ENCODE measurements around the gene ISG15. TPM values are rescaled to one million over a fixed set of nuclear protein-coding genes. Genes with fewer than 3 reads are reported as not detected.

The ISG15 gene
- total RNA-seq, 2 donors from 2014 or later, result 46.6 to 48.4 TPM

GRCh38 chr1:1053682-1054081 is 40.4 kb downstream of the ISG15 start:
- WGBS, 2 experiments (ENCODE audit: insufficient coverage in 1 of 2, insufficient read length in 1 of 2), result 95% methylated on average over 11 to 18 of the region's 18 CpGs
- TF ChIP-seq, protein P1, sequence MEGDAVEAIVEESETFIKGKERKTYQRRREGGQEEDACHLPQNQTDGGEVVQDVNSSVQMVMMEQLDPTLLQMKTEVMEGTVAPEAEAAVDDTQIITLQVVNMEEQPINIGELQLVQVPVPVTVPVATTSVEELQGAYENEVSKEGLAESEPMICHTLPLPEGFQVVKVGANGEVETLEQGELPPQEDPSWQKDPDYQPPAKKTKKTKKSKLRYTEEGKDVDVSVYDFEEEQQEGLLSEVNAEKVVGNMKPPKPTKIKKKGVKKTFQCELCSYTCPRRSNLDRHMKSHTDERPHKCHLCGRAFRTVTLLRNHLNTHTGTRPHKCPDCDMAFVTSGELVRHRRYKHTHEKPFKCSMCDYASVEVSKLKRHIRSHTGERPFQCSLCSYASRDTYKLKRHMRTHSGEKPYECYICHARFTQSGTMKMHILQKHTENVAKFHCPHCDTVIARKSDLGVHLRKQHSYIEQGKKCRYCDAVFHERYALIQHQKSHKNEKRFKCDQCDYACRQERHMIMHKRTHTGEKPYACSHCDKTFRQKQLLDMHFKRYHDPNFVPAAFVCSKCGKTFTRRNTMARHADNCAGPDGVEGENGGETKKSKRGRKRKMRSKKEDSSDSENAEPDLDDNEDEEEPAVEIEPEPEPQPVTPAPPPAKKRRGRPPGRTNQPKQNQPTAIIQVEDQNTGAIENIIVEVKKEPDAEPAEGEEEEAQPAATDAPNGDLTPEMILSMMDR (conservative IDR thresholded peaks at IDR 0.05), result no peak

GRCh38 chr1:1054099-1054700 is 40.9 kb downstream of the ISG15 start:
- TF ChIP-seq, protein P1 (conservative IDR thresholded peaks at IDR 0.05), result no peak
- Histone ChIP-seq H3K4me3 (ENCODE audit: low read length) (no peak overlapping the region), H3K9me3 (ENCODE audit: control insufficient read depth, low read length) (no peaks in the 10 kb centered on the region), H3K4me1 (ENCODE audit: control insufficient read depth, insufficient read depth, low read length) (no peaks in the 10 kb centered on the region), H3K27ac (ENCODE audit: low read depth, low read length) (no peak overlapping the region), H3K9ac (ENCODE audit: extremely low read depth, low read length, poor library complexity, severe bottlenecking) (no peak overlapping the region), H3K27me3 (ENCODE audit: control insufficient read depth, insufficient read depth, low read length, poor library complexity, severe bottlenecking) (peaks cover 16% of the 10 kb centered on the region), H3K36me3 (ENCODE audit: control insufficient read depth, insufficient read depth, low read length) (peaks cover 27% of the 10 kb centered on the region)
- Mint-ChIP-seq H3K27ac (no peak overlapping the region), H3K36me3 (ENCODE audit: low read depth) (peaks cover 33% of the 10 kb centered on the region), H3K4me3 (no peak overlapping the region), H3K27me3 (ENCODE audit: insufficient read depth) (peaks cover 29% of the 10 kb centered on the region), H3K4me1 (no peaks in the 10 kb centered on the region), H3K9me3 (no peaks in the 10 kb centered on the region)
- 93 to 95% methylated on average over 10 to 18 of the region's 18 CpGs for WGBS, 2 experiments (ENCODE audit: insufficient coverage in 1 of 2, insufficient read length in 1 of 2)
- no peak for DNase-seq

More at GRCh38 chr1:1053682-1054081, 40.4 kb downstream of the ISG15 start:
- Histone ChIP-seq H3K27ac (ENCODE audit: low read depth, low read length) (no peak overlapping the region), H3K36me3 (ENCODE audit: control insufficient read depth, insufficient read depth, low read length) (peaks cover 27% of the 10 kb centered on the region), H3K9me3 (ENCODE audit: control insufficient read depth, low read length) (no peaks in the 10 kb centered on the region), H3K4me1 (ENCODE audit: control insufficient read depth, insufficient read depth, low read length) (no peaks in the 10 kb centered on the region), H3K4me3 (ENCODE audit: low read length) (no peak overlapping the region), H3K9ac (ENCODE audit: extremely low read depth, low read length, poor library complexity, severe bottlenecking) (no peak overlapping the region), H3K27me3 (ENCODE audit: control insufficient read depth, insufficient read depth, low read length, poor library complexity, severe bottlenecking) (peaks cover 11% of the 10 kb centered on the region)
- H3K27me3 Mint-ChIP-seq (ENCODE audit: insufficient read depth), result peaks cover 24% of the 10 kb centered on the region
- no peaks in the 10 kb centered on the region for H3K9me3 Mint-ChIP-seq
- no peaks in the 10 kb centered on the region for H3K4me1 Mint-ChIP-seq
- DNase-seq, result no peak
- no peak overlapping the region for H3K27ac Mint-ChIP-seq
- peaks cover 33% of the 10 kb centered on the region for H3K36me3 Mint-ChIP-seq (ENCODE audit: low read depth)
- no peak overlapping the region for H3K4me3 Mint-ChIP-seq

- H3K9ac ChIP-seq (ENCODE audit: extremely low read depth, low read length, poor library complexity, severe bottlenecking), result no peak overlapping the region
- no peaks in the 10 kb centered on the region for H3K9me3 ChIP-seq (ENCODE audit: control insufficient read depth, low read length)
- H3K4me3 Mint-ChIP-seq, result no peak overlapping the region
- no peak overlapping the region for H3K4me3 ChIP-seq (ENCODE audit: low read length)
- no peaks in the 10 kb centered on the region for H3K9me3 Mint-ChIP-seq
- DNase-seq, result no peak
- peaks cover 27% of the 10 kb centered on the region for H3K36me3 ChIP-seq (ENCODE audit: control insufficient read depth, insufficient read depth, low read length)
- no peak overlapping the region for H3K27ac ChIP-seq (ENCODE audit: low read depth, low read length)
- no peak overlapping the region for H3K27ac Mint-ChIP-seq
- H3K36me3 Mint-ChIP-seq (ENCODE audit: low read depth), result peaks cover 32% of the 10 kb centered on the region
- peaks cover 31% of the 10 kb centered on the region for H3K27me3 Mint-ChIP-seq (ENCODE audit: insufficient read depth)
- no peaks in the 10 kb centered on the region for H3K4me1 ChIP-seq (ENCODE audit: control insufficient read depth, insufficient read depth, low read length)
- peaks cover 21% of the 10 kb centered on the region for H3K27me3 ChIP-seq (ENCODE audit: control insufficient read depth, insufficient read depth, low read length, poor library complexity, severe bottlenecking)
- 87 to 89% methylated on average over 18 to 23 of the region's 23 CpGs for WGBS, 2 experiments (ENCODE audit: insufficient coverage in 1 of 2, insufficient read length in 1 of 2)
- TF ChIP-seq, protein P1 (conservative IDR thresholded peaks at IDR 0.05), result no peak
- H3K4me1 Mint-ChIP-seq, result no peaks in the 10 kb centered on the region
Observed at GRCh38 chr1:1054971-1055370, 41.7 kb downstream of the ISG15 start.

All from endodermal cell (in vitro differentiated cells).